GM18873 (cell line): ENCODE data around the gene MAPK8IP3.
"Not testable (repeated sequence)": the region's sequence is repeated elsewhere in the genome, so short reads cannot be mapped to it uniquely, and the experiment has no call there.

Experiments
- ATAC-seq: cut with Tn5 transposase; IDR thresholded peaks from one replicate; pipeline ENCODE4 v1.9.1; 2021; ENCODE audit warnings: mild to moderate bottlenecking, moderate library complexity, moderate number of reproducible peaks; ENCODE audit not compliant: unreplicated experiment, low FRiP score

MAPK8IP3 gene

DNA sequence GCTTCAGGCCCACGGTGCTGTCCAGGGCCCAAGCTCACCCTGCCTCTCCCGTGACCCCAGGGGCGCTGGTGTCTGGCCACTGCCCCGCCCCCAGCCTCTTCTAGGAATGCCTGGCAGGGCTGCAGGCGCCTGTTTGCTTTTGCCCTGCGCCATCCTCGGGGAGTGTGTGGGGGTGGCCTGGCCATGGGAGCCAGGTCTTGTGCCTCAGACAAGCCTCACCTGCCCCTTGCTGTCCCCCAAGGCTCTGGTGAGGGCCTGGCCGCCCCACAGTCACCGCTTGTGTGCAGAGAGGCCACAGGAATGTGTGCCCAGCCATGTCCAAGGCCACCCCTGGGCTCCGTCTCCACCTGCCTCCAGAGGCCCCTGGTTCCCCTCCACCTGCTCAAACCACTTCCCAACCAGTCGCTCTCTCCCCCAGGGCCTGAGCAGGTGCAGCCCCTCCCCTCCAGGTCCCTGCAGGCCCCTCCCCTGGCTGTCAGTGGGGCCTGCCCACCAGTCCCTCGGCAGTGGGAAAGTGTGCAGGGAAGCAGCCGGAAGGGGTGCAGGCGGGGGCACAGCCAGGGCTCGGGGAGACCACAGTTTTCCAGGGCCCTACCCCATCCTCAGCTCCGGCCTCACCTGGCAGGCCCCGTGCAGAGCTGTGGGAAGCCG is 88.4 kb downstream of the MAPK8IP3 start:
- ATAC-seq, result no peak

GRCh38 chr16:1794908-1795666 is 89.1 kb downstream of the MAPK8IP3 start:
- no peak for ATAC-seq

GRCh38 chr16:1799263-1799662 is 93.3 kb downstream of the MAPK8IP3 start:
- not testable (repeated sequence) for ATAC-seq

DNA sequence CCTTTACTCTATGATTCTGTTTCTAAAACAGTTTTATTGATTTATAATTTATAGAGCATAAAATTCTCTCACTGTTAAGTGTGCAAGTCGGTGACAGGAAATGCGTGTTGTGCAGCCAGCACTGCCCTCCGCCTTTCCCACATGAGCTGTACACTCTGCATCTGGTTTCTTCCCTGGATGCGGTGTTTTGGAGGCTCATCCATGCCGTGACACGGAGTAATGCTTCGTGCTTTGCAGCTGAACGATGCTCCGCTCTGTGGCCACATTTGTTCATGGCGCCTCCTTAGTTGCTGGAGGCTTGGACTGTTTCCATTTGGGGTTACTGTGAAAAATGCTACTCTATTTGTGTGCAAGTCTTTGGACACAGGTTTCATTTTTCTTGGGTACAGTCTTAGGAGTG is 94.7 kb downstream of the MAPK8IP3 start:
- ATAC-seq, result no peak

DNA sequence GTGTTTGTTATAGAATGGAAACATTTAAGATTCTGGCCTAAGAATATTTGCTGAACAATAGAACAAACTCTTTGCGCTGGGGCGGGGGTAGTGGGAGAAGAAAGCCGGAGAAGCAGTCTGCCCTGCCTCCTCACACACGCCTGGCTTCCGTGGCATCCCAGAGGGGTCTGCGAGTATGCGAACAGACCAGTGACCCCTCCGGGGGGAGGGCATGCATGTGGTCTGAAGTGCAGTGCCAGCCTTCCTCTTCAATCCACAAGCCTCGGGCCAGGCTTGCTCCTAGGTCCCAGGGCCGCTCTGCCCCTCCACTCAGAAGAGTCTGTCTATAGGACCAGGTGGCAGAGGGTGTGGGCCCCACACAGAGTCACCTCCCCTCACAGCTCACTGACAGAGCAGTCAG is 101.6 kb downstream of the MAPK8IP3 start:
- ATAC-seq, result no peak

- ATAC-seq, result no peak
Observed at GRCh38 chr16:1808691-1809090, 102.7 kb downstream of the MAPK8IP3 start.

DNA sequence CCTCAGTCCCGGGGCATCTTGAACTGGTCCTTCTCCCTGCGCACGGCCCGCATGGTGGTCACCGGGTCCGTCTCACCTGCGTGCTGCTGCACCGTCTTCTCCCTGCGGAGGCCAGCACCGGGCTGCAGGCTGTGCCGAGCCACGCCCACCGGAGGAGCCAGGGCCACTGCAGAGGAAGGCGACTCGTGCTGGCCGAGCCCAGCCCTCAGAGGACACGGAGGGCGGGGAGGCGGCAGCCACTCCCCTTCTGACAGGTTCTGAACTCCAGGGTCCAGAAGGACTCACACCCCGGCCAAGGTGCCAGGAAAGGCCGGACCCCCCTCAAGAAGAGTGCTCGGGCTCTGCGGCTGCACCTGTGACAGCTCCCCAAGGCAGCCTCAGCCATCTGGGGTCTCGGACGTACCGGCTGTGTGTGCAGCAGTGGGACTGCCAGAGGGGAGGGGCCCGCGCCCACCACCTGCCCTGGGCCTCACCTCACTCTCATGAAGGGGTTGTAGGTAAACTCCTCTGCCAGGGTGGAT is 103.3 kb downstream of the MAPK8IP3 start:
- ATAC-seq, result no peak

- ATAC-seq, result no peak
Observed at GRCh38 chr16:1810106-1810505, 104.1 kb downstream of the MAPK8IP3 start.

- no peak for ATAC-seq
Observed at GRCh38 chr16:1810536-1810935, 104.5 kb downstream of the MAPK8IP3 start.

GRCh38 chr16:1812732-1813163 is 106.8 kb downstream of the MAPK8IP3 start:
- ATAC-seq, result no peak

- no peak for ATAC-seq
Observed at GRCh38 chr16:1815461-1815860, 109.5 kb downstream of the MAPK8IP3 start.

GRCh38 chr16:1816396-1817275 is 110.6 kb downstream of the MAPK8IP3 start:
- ATAC-seq, result no peak

DNA sequence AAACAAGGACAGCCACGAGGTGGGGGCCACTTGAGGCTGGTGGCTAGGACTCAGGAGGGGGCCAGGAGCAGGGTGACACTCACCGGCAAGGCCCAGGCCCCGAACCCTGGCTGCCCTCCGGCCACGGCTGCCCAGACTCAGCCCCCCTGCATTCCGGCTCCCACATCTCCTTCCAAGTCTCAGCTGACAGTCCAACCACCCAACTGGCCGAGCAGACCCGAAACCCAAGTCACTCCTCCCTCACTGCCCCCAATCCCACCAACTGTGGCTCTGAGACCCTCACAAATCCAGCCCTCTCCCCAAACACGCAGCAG is 111.2 kb downstream of the MAPK8IP3 start:
- ATAC-seq, result no peak

GRCh38 chr16:1817716-1818115 is 111.7 kb downstream of the MAPK8IP3 start:
- ATAC-seq, result no peak

- no peak for ATAC-seq
Observed at GRCh38 chr16:1818204-1818872, 112.3 kb downstream of the MAPK8IP3 start.

DNA sequence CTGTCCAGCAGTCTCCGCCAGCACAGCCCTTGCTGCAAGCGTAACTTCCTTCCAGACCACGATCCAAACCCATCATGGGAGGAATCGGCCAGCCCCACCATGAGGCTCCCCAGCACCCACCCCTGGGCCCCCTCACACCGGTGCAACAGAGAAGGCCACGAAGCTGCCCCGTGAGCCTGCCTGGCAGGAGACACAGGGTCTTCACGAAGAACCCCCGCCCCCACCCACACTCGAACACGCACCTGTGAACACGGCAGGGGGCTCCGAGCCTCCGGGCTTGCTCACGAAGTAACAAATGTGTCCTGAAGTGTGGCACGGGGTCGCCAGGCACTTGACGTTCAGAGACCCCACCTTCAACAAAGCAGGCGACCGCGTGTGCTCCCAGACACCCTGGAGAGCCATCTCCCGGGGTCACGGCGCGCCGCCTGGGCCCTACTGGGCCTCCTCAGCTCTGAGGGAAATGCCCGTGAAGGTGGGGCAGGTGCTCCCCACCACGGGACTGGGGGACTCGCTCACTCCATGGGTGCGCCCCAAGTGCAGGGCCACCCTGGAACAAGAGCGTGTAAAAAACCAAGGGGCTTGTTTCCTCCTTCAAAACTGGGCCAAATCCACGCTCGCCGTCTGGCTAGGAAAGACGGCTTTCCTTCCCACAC is 113.0 kb downstream of the MAPK8IP3 start:
- ATAC-seq, result no peak

- no peak for ATAC-seq
Observed at GRCh38 chr16:1819611-1820010, 113.6 kb downstream of the MAPK8IP3 start.
